Adrenal gland (tissue), 12 donors: ENCODE results near the gene TP53RK. TPM values are rescaled to one million over a fixed set of nuclear protein-coding genes. Genes with fewer than 3 reads are reported as not detected.
"Not testable (repeated sequence)": the region's sequence is repeated elsewhere in the genome, so short reads cannot be mapped to it uniquely, and the experiment has no call there.

Experiments
- DNase-seq, 7 donors: peaks; one replicate each; pipeline ENCODE4 v3.0.0-alpha.2; 2019 to 2020
- H3K27ac ChIP-seq, 5 donors: fragments of 200-600 bp; sonication (generic) in 4 of 5; 1 replicate in 3 of 5; 2 replicates in 2 of 5; pipeline versions ENCODE4 v1.5.1 to v1.8.0; 2016 to 2020; ENCODE audit warnings: mild to moderate bottlenecking in 1 of 5
- H3K27me3 ChIP-seq: fragments of 200-600 bp; 2 replicates; pipeline ENCODE4 v1.8.0; 2021
- H3K36me3 ChIP-seq, 2 donors: fragments of 200-600 bp; replicated peaks in 1 of 2; 1 replicate in 1 of 2; 2 replicates in 1 of 2; pipeline versions ENCODE4 v1.5.1 to v1.8.0; 2018 to 2022
- H3K4me1 ChIP-seq, 2 donors: fragments of 200-600 bp; replicated peaks in 1 of 2; 1 replicate in 1 of 2; 2 replicates in 1 of 2; pipeline versions ENCODE4 v1.5.1 to v1.8.0; 2018 to 2021
- H3K4me3 ChIP-seq, 4 donors: fragments of 200-600 bp; sonication (generic) in 3 of 4; one replicate each; pipeline ENCODE4 v1.5.1; 2016 to 2018
- H3K9me3 ChIP-seq, 3 donors: fragments of 200-600 bp; sonication (generic) in 1 of 3; replicated peaks in 1 of 3; 1 replicate in 2 of 3; 2 replicates in 1 of 3; pipeline versions ENCODE4 v1.5.1 to v1.8.0; 2016 to 2021
- CTCF ChIP-seq, 6 experiments: fragments of 450-650 bp in 4 of 6; fragments of 200-600 bp in 2 of 6; sonication (generic) in 1 of 6; IDR thresholded peaks; 1 replicate in 5 of 6; 2 replicates in 1 of 6; pipeline versions ENCODE4 v1.5.1 to v1.8.0; 2016 to 2021; ENCODE audit warnings: antibody characterized with exemption in 6 of 6, mild to moderate bottlenecking in 2 of 6, moderate library complexity in 1 of 6
- POLR2A ChIP-seq, 2 donors: fragments of 450-650 bp; IDR thresholded peaks; one replicate each; pipeline ENCODE4 v1.6.1; 2017; ENCODE audit warnings: antibody characterized with exemption in 2 of 2, mild to moderate bottlenecking in 2 of 2, moderate library complexity in 1 of 2
- WGBS, 4 donors: extraction: QIAGEN DNeasy Blood & Tissue Kit in 2 of 4; methylation state at CpG; one replicate each; pipeline versions ENCODE4 v1.1.5 to v1.1.7; 2013 to 2017; 5-methylcytosine and 5-hydroxymethylcytosine counted together
- intact Hi-C, 2 donors: fragments of 100-400 bp; cut with DNase I; formaldehyde crosslinking; loops; one replicate each; pipeline versions ENCODE4 v1.14.1 to v1.15.0; 2022 to 2023
- polyA plus RNA-seq, 3 donors: library from polyadenylated mRNA; stranded (reverse); fragments of 200-250 nt in 2 of 3; fragments of 350-450 nt in 1 of 3; fragmentation: Illumina TruSeq in 1 of 3; extraction: RNeasy Lipid Tissue Mini Kit (QIAGEN cat#74804) in 1 of 3; gene quantifications; one replicate each; pipeline ENCODE4 v1.2.3, GENCODE V29; 2013 to 2014
- total RNA-seq, 9 donors: library from RNA; depleted of rRNA in 4 of 9; stranded (reverse); fragments of >200 nt in 4 of 9; fragments of 120-200 nt in 1 of 9; fragmentation: NEBNext Ultra II Directional in 1 of 9; extraction: Animal tissue kit (Norgen Biotek cat#: 25700) in 1 of 9; gene quantifications; one replicate each; pipeline versions ENCODE4 v1.1.0 to v1.2.4, GENCODE V29; 2013 to 2023
- donor health status: healthy with polysubstance abuse.
- donor health status: Bipolar disorder and iron deficiency.
- donor health status: DM: yes; HTN: yes; CAD: no.
- donor health status: DM: no; HTN: no; CAD: no.
- donor health status: DM: no; HTN: no; CAD: no.
- donor health status: DM: yes; HTN: yes; CAD: no.

TP53RK gene
- total and polyA plus RNA-seq, 12 donors = 8.9 to 35.0 (median 16.9) TPM

DNA sequence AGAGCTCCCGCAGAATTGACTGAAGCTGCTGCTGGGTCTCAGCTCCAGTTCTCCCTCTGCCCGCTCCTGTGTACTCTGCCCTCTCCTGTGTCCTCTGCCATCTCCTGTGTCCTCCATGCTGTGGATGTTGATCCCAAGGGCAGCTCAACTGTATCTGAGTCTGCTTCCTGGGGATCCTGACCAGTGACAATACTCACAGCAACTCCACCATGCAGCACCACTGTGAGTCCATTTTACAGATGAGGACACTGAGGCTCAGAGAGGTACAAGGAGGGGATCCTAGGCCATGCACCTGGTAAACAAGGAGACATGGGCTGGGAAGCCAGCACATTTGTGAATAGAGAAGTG is 8.6 kb downstream of the TP53RK start:
- no peak for DNase-seq
- no peaks in the 10 kb centered on the region for H3K27me3 ChIP-seq
- no peak overlapping the region for H3K27ac ChIP-seq
- intact Hi-C loops = loop anchor here in 1 of 2 donors (5.0 kb wide), 1 partner anchor 158 kb away; no protein-coding TSS in a partner anchor
- no peaks in the 10 kb centered on the region for H3K9me3 ChIP-seq
- H3K4me3 ChIP-seq = no peak overlapping the region
- TF ChIP-seq POLR2A (IDR thresholded peaks at IDR 0.05) (no peak), CTCF (IDR thresholded peaks at IDR 0.05) (no peak)
- no peaks in the 10 kb centered on the region for H3K36me3 ChIP-seq
- H3K4me1 ChIP-seq = peaks cover 0 to 13% of the 10 kb centered on the region in 2 donors
- 90 to 100% (median 97%) methylated on average over 1 to 2 of the region's 2 CpGs for WGBS, 4 donors

DNA sequence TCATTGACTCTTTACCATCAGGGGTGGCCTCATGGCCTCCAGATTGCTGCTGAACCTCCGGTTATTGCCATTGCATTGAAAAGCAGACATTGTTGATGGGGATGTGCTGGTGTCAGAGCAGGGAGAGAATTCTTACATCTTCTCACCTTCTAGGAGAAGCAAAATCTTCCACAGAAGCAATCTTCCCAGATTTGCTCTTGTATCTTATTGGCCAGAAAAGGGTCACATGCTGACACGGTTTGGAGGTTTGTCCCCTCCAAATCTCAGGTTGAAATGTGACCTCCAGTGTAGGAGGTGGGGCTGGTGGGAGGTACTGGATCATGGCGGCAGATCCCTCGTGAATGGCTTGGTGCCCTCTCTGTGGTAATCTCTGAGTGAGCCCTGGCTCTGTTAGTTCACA is 10.7 kb downstream of the TP53RK start:
- peaks cover 0 to 11% of the 10 kb centered on the region in 2 donors for H3K4me1 ChIP-seq
- 84 to 97% (median 91%) methylated on average over 4 of the region's 4 CpGs for WGBS, 4 donors
- no peak for DNase-seq
- intact Hi-C loops = no loop called here
- no peak overlapping the region for H3K4me3 ChIP-seq
- no peak for TF ChIP-seq CTCF (IDR thresholded peaks at IDR 0.05)
- no peak for TF ChIP-seq POLR2A (IDR thresholded peaks at IDR 0.05)
- no peaks in the 10 kb centered on the region for H3K36me3 ChIP-seq
- H3K9me3 ChIP-seq = no peaks in the 10 kb centered on the region
- no peaks in the 10 kb centered on the region for H3K27me3 ChIP-seq
- H3K27ac ChIP-seq = no peak overlapping the region

- H3K9me3 ChIP-seq = no peaks in the 10 kb centered on the region
- no peak for DNase-seq
- no peaks in the 10 kb centered on the region for H3K36me3 ChIP-seq
- TF ChIP-seq CTCF (IDR thresholded peaks at IDR 0.05) (no peak), POLR2A (IDR thresholded peaks at IDR 0.05) (no peak)
- no peak overlapping the region for H3K4me3 ChIP-seq
- H3K4me1 ChIP-seq = peaks cover 0 to 2% of the 10 kb centered on the region in 2 donors
- 79 to 88% (median 84%) methylated on average over 5 of the region's 5 CpGs for WGBS, 4 donors
- H3K27me3 ChIP-seq = no peaks in the 10 kb centered on the region
- intact Hi-C loops = no loop called here
- H3K27ac ChIP-seq = no peak overlapping the region
These were observed 11.6 kb downstream of the TP53RK start for GRCh38 chr20:46677608-46678007.

DNA sequence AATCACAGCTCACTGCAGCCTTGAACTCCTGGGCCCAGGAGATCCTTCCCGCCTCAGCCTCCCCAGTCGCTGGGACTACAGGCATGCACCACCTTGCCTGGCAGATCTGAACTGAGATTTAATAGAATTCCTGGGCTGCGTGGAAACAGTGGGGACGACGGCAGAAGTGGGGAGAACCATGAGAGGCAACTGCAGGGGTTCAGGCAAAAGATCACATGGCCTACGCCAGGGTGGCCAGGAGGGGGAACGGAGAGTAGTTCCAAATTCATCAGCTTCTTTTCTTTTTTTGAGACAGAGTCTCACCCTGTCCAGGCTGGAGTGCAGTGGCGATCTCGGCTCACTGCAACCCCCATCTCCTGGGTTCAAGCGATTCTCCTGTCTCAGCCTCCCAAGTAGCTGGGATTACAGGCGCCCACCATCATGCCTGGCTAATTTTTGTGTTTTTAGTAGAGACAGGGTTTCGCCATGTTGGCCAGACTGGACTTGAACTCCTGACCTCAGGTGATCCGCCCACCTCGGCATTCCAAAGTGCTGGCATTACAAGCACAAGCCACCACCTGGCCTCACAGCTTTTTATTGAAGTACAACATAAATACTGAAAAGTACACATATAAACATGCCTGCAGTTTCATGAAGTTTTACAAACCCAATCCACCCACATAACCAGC is 12.5 kb downstream of the TP53RK start:
- DNase-seq, H3K27ac ChIP-seq, H3K27me3 ChIP-seq, H3K9me3 ChIP-seq, H3K4me1 ChIP-seq, H3K4me3 ChIP-seq, intact Hi-C loops, H3K36me3 ChIP-seq: not testable (repeated sequence)
- 92 to 97% (median 95%) methylated on average over 10 to 13 of the region's 14 CpGs for WGBS, 4 donors
